ENCODE measurements around the gene ZNF423. TPM values are rescaled to one million over a fixed set of nuclear protein-coding genes. Genes with fewer than 3 reads are reported as not detected.

ZNF423 gene
- total and polyA plus RNA-seq, 2 experiments from 2014 or later, result 14.9 to 41.8 TPM

DNA sequence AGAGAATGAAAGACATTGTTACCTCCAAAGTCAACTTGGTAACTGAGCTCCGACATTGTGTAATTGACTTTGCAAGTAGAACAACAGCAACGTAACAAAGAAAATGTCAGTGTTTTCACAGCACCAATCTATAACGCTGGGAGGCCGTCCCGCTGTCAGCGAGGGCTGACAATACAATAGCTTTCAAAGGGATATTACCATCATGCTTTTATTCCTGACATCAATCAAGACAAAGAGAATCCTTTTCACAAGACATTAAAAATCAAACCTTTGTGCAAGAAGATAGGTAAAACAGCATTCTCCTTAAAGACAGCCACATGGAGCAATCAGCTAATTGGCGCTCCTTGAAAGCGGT lies 6.2 kb downstream of the ZNF423 start:
- Mint-ChIP-seq H3K4me1 (peaks cover 86% of the 10 kb centered on the region), H3K27me3 (ENCODE audit: insufficient read depth, low read depth, poor library complexity) (peaks cover 16% of the 10 kb centered on the region), H3K36me3 (ENCODE audit: low read depth) (peaks cover 9% of the 10 kb centered on the region; the same call in 1 of the 3 replicates), H3K27ac (no peak overlapping the region), H3K9me3 (no peaks in the 10 kb centered on the region; the same call in 2 of the 3 replicates), H3K4me3 (no peak overlapping the region)
- Histone ChIP-seq H3K36me3 (ENCODE audit: insufficient read depth) (no peaks in the 10 kb centered on the region), H3K4me3 (no peak overlapping the region), H4K20me1 (replicated peaks; ENCODE audit: insufficient read depth) (peaks cover 46% of the 10 kb centered on the region), H3K4me2 (peak overlapping the region; percentile 63), H3K4me1 (ENCODE audit: insufficient read depth) (peaks cover 88% of the 10 kb centered on the region), H3F3A (replicated peaks; ENCODE audit: low read depth) (0 out of 2 replicates have a peak, but pooled peaks cover 7% of the 10 kb centered on the region), H3K79me2 (replicated peaks; ENCODE audit: insufficient read depth) (peaks cover 100% of the 10 kb centered on the region), H2AFZ (no peak overlapping the region), H3K27ac (ENCODE audit: low read depth) (no peak overlapping the region), H3K27me3 (ENCODE audit: insufficient read depth) (no peaks in the 10 kb centered on the region), H3K9me2 (ENCODE audit: insufficient read depth) (no peaks in the 10 kb centered on the region)
- ATAC-seq, result no peak
- TF ChIP-seq, protein P1, sequence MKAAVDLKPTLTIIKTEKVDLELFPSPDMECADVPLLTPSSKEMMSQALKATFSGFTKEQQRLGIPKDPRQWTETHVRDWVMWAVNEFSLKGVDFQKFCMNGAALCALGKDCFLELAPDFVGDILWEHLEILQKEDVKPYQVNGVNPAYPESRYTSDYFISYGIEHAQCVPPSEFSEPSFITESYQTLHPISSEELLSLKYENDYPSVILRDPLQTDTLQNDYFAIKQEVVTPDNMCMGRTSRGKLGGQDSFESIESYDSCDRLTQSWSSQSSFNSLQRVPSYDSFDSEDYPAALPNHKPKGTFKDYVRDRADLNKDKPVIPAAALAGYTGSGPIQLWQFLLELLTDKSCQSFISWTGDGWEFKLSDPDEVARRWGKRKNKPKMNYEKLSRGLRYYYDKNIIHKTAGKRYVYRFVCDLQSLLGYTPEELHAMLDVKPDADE (IDR thresholded peaks at IDR 0.05), result no peak
- TF ChIP-seq ZNF331 (CRISPR knock-in tag; IDR thresholded peaks at IDR 0.05; ENCODE audit: low read depth), result no peak
- TF ChIP-seq EZH2phosphoT487 (IDR thresholded peaks at IDR 0.05; ENCODE audit: unreplicated experiment), result no peak
- no peak for TF ChIP-seq EZH2 (IDR thresholded peaks at IDR 0.05; ENCODE audit: low read depth, unreplicated experiment)
- no peak for TF ChIP-seq ZNF114 (CRISPR knock-in tag; IDR thresholded peaks at IDR 0.05)
- no peak for TF ChIP-seq STAT1 (IDR thresholded peaks at IDR 0.05; ENCODE audit: unreplicated experiment)
- TF ChIP-seq, protein P2, sequence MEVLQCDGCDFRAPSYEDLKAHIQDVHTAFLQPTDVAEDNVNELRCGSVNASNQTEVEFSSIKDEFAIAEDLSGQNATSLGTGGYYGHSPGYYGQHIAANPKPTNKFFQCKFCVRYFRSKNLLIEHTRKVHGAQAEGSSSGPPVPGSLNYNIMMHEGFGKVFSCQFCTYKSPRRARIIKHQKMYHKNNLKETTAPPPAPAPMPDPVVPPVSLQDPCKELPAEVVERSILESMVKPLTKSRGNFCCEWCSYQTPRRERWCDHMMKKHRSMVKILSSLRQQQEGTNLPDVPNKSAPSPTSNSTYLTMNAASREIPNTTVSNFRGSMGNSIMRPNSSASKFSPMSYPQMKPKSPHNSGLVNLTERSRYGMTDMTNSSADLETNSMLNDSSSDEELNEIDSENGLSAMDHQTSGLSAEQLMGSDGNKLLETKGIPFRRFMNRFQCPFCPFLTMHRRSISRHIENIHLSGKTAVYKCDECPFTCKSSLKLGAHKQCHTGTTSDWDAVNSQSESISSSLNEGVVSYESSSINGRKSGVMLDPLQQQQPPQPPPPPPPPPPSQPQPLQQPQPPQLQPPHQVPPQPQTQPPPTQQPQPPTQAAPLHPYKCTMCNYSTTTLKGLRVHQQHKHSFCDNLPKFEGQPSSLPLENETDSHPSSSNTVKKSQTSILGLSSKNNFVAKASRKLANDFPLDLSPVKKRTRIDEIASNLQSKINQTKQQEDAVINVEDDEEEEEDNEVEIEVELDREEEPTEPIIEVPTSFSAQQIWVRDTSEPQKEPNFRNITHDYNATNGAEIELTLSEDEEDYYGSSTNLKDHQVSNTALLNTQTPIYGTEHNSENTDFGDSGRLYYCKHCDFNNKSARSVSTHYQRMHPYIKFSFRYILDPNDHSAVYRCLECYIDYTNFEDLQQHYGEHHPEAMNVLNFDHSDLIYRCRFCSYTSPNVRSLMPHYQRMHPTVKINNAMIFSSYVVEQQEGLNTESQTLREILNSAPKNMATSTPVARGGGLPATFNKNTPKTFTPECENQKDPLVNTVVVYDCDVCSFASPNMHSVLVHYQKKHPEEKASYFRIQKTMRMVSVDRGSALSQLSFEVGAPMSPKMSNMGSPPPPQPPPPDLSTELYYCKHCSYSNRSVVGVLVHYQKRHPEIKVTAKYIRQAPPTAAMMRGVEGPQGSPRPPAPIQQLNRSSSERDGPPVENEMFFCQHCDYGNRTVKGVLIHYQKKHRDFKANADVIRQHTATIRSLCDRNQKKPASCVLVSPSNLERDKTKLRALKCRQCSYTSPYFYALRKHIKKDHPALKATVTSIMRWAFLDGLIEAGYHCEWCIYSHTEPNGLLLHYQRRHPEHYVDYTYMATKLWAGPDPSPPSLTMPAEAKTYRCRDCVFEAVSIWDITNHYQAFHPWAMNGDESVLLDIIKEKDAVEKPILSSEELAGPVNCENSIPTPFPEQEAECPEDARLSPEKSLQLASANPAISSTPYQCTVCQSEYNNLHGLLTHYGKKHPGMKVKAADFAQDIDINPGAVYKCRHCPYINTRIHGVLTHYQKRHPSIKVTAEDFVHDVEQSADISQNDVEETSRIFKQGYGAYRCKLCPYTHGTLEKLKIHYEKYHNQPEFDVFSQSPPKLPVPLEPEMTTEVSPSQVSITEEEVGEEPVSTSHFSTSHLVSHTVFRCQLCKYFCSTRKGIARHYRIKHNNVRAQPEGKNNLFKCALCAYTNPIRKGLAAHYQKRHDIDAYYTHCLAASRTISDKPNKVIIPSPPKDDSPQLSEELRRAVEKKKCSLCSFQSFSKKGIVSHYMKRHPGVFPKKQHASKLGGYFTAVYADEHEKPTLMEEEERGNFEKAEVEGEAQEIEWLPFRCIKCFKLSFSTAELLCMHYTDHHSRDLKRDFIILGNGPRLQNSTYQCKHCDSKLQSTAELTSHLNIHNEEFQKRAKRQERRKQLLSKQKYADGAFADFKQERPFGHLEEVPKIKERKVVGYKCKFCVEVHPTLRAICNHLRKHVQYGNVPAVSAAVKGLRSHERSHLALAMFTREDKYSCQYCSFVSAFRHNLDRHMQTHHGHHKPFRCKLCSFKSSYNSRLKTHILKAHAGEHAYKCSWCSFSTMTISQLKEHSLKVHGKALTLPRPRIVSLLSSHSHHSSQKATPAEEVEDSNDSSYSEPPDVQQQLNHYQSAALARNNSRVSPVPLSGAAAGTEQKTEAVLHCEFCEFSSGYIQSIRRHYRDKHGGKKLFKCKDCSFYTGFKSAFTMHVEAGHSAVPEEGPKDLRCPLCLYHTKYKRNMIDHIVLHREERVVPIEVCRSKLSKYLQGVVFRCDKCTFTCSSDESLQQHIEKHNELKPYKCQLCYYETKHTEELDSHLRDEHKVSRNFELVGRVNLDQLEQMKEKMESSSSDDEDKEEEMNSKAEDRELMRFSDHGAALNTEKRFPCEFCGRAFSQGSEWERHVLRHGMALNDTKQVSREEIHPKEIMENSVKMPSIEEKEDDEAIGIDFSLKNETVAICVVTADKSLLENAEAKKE (CRISPR knock-in tag; IDR thresholded peaks at IDR 0.05), result no peak
- no peak for TF ChIP-seq POLR2AphosphoS5 (IDR thresholded peaks at IDR 0.05; ENCODE audit: low read depth)
- TF ChIP-seq CREB1 (CRISPR knock-in tag; IDR thresholded peaks at IDR 0.05; ENCODE audit: low read depth), result no peak
- TF ChIP-seq JUNB (IDR thresholded peaks at IDR 0.05; ENCODE audit: unreplicated experiment), result no peak
- TF ChIP-seq CTCF (conservative IDR thresholded peaks at IDR 0.05; ENCODE audit: low read depth in 2 of 2), result no peak
- no peak for TF ChIP-seq NANOG (IDR thresholded peaks at IDR 0.05; ENCODE audit: borderline replicate concordance)
- TF ChIP-seq, protein P3, sequence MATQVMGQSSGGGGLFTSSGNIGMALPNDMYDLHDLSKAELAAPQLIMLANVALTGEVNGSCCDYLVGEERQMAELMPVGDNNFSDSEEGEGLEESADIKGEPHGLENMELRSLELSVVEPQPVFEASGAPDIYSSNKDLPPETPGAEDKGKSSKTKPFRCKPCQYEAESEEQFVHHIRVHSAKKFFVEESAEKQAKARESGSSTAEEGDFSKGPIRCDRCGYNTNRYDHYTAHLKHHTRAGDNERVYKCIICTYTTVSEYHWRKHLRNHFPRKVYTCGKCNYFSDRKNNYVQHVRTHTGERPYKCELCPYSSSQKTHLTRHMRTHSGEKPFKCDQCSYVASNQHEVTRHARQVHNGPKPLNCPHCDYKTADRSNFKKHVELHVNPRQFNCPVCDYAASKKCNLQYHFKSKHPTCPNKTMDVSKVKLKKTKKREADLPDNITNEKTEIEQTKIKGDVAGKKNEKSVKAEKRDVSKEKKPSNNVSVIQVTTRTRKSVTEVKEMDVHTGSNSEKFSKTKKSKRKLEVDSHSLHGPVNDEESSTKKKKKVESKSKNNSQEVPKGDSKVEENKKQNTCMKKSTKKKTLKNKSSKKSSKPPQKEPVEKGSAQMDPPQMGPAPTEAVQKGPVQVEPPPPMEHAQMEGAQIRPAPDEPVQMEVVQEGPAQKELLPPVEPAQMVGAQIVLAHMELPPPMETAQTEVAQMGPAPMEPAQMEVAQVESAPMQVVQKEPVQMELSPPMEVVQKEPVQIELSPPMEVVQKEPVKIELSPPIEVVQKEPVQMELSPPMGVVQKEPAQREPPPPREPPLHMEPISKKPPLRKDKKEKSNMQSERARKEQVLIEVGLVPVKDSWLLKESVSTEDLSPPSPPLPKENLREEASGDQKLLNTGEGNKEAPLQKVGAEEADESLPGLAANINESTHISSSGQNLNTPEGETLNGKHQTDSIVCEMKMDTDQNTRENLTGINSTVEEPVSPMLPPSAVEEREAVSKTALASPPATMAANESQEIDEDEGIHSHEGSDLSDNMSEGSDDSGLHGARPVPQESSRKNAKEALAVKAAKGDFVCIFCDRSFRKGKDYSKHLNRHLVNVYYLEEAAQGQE (IDR thresholded peaks at IDR 0.05; ENCODE audit: unreplicated experiment), result no peak
- no peak for DNase-seq (ENCODE audit: low spot score)
